GM21786 (cell line): ENCODE data around the gene C22orf15.

Experiments used
- ATAC-seq: cut with Tn5 transposase; IDR thresholded peaks from one replicate; pipeline ENCODE4 v1.9.1; 2021; ENCODE audit not compliant: unreplicated experiment

The C22orf15 gene

DNA sequence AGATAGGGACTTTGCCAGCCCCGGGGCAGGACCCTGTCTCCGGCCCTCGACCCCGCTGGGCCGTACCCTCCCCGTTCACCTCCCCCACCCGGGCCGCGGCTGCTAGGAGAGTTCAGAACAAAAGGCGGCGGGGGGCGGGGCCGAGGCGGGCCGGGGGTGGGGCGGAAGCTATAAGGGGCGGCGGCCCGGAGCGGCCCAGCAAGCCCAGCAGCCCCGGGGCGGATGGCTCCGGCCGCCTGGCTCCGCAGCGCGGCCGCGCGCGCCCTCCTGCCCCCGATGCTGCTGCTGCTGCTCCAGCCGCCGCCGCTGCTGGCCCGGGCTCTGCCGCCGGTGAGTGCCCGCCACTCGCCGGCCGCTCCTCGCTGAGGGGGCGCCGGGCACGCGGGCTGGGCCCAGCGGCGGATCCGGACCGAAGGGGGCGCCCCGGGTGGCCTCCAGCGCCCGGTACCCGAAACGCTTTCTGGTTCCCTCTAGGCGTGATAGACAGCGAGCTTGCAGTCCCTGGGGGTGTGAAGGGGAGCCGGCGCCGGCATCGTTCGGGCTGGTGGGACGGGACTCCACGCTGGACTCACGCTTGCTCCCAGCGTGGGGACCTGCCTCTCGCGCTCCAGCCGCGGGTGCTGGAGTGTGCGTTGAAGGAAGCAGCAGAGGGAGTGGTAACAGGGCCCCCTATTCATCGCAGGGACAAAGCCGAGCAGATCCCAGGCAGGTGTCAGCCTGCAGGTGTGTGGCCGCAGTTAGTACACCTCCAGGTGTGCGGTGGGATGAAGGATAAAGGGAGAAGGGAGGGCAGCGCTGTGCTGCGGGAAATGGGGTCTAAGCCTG, 10.1 kb downstream of the C22orf15 start, which contains the start of gene MMP11:
TSS of gene MMP11 (plus strand) at position 201 of the 825 bp plus-strand sequence. CDS start at position 223, 22 bp downstream.
- no peak for ATAC-seq

DNA sequence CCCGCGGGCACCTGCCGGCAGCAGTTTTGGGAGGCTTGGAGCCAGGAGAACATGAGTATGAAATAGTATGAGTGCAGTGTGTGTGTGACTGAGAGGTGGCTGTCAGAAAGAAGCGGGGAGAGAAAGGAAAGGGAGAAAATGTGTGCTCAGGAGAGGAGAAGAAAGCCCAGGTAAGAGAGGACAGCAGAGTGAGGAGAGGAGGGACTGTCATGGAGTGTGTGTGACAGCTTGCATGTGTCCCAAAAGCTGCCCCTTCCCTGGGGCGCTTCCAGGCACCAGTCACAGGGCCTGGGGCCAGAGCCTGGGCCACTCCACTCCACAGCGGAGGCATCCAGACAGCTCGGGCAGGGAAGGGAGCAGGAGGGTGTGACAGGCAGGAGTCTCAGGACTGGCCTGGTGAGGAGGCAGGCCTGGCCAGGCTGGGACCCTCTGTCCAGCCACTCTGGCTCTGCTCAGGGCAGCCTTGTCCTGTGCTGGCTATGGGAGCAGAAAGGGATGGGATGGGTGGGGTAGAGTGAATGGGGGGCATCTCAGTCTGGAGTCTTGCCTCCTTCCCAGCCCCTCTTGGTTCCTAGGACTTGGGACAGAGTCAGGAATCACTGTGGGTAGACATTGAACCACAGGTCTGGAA, 10.8 kb downstream of the C22orf15 start:
- no peak for ATAC-seq

- no peak for ATAC-seq
Measured at GRCh38 chr22:23774114-23774921, 11.5 kb downstream of the C22orf15 start.

GRCh38 chr22:23774922-23775436, 12.2 kb downstream of the C22orf15 start:
- ATAC-seq, result no peak

DNA sequence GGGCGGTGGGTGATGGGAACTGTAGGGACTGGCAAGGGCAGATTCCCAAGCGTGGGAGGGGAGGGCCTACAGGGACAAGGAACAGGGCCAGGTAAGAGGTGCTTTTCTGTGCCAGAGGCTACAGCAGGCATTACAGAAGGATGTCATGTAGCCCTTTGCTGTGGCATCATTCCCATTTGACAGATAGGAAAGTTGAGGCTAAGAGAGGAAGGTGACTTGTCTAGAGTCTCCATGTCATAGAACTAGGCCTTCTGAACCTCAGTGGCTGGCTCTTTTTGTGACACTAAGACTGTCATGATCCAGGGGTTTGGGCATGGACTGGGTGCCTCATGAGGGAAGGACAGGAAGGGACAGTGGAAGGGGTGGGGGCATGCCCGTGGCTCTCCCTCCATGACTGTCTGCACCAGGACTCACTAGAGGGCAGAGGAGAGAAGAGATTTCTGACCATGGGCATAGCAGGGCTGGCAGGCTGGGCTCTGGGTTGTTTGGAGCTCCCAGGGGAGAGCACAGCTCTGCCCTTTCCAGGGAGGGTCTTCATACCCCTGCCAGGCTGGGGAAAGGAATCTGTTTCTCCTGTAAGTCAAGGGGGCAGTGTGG, 13.1 kb downstream of the C22orf15 start:
- ATAC-seq, result no peak

DNA sequence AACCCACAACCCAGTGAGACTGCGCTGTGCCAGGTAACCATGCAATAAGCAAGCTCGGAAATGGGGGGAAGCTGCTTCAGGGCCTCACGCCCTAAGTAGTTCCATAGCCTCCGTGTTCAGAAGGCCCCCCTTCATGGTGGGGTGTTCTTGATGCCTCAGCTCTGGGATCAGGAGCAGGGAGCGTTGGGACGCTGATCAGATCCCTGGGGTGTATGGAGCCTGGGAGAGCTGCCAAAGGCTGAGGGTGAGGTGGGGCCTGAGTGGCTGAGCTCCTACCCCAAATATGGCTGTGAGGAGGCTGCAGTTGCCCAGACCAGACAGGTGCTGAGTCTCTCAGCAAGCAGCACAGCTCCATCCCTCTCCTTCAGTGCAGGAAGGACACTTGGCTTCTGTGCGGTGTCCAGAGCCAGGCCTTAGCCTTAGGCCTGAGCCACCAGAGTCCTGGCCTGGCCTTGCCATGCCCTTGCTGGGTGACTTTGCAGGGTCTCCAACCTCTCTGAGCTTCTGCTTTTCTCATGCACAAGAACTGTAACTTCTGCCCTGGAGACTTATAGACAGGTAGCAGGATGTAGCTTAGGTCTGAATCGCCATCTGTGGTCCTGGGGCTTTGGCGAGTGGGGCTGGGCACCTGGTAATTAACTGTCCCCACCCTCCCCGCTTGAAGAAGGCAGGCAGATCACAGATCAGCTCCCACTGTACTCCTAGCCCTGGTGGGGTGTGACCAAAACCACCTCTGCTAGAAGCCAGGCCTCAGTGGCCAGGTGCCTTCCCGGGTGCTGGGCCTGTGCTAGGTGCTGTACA, 15.2 kb downstream of the C22orf15 start:
- no peak for ATAC-seq

DNA sequence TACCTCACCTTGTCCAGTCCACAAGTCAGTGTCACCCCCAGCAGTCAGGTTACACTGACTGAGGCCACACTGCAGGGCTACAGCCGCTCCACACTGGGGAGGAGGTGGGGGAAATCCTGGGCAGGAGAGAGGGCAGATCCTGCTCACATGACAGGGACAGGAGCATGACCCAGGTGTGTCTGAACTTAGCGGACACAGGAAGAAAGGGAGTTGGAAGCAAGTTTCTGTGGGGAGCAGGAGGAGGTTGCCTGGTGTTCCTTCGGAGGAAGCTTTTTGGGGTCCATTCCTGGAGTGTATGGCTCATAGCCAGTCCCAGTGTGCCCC, 15.7 kb downstream of the C22orf15 start:
- no peak for ATAC-seq

DNA sequence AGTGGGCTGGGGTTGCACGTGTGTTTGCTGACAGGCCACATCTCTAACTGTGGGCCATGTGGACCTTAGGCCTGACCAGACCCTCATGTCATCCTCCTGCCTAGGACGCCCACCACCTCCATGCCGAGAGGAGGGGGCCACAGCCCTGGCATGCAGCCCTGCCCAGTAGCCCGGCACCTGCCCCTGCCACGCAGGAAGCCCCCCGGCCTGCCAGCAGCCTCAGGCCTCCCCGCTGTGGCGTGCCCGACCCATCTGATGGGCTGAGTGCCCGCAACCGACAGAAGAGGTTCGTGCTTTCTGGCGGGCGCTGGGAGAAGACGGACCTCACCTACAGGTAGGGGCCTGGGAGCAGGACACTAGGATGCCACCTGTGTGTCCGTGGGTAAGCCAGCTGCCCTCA, 16.3 kb downstream of the C22orf15 start:
- ATAC-seq, result no peak

- ATAC-seq, result no peak
Measured at GRCh38 chr22:23779731-23780130, 16.9 kb downstream of the C22orf15 start.

- no peak for ATAC-seq
Measured at GRCh38 chr22:23780146-23780748, 17.5 kb downstream of the C22orf15 start.

DNA sequence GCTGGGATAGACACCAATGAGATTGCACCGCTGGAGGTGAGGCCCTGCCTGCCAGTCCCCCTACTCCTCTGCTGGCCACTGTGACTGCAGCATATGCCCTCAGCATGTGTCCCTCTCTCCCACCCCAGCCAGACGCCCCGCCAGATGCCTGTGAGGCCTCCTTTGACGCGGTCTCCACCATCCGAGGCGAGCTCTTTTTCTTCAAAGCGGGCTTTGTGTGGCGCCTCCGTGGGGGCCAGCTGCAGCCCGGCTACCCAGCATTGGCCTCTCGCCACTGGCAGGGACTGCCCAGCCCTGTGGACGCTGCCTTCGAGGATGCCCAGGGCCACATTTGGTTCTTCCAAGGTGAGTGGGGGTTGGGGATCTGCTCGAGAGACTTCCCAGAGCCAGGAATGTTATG, 18.3 kb downstream of the C22orf15 start:
- no peak for ATAC-seq

DNA sequence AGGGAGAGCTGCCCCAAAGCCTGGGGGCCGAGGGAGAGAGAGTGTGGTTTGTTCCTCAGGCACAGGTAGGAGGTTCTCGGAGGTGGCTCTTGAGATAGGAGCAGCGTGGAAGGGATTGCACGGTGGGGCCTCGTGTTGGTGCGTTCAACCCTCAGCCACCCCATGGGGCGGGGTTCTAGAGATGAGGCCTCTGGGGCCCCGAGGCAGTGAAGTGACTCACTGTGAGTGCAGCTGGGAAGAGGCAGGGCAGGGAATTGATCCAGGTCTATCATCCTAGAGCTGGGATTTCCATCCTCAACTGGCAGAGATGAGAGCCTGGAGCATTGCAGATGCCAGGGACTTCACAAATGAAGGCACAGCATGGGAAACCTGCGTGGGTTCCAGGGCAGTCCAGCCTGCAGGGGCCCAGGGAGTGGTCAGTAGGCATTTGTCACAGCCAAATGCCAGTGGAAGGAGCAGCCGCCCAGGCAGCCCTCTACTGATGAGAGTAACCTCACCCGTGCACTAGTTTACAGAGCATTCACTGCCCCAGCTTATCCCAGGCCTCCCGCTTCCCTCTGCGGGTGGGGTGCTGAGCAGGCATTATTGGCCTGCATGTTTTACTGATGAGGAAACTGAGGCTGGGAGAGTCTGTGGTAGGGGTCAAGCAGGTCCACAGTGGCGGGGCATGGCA, 18.9 kb downstream of the C22orf15 start:
- no peak for ATAC-seq

- ATAC-seq, result no peak
Measured at GRCh38 chr22:23782252-23782651, 19.5 kb downstream of the C22orf15 start.

GRCh38 chr22:23782703-23783102, 19.9 kb downstream of the C22orf15 start:
- ATAC-seq, result no peak

GRCh38 chr22:23783265-23784150, 20.7 kb downstream of the C22orf15 start:
- ATAC-seq, result no peak

DNA sequence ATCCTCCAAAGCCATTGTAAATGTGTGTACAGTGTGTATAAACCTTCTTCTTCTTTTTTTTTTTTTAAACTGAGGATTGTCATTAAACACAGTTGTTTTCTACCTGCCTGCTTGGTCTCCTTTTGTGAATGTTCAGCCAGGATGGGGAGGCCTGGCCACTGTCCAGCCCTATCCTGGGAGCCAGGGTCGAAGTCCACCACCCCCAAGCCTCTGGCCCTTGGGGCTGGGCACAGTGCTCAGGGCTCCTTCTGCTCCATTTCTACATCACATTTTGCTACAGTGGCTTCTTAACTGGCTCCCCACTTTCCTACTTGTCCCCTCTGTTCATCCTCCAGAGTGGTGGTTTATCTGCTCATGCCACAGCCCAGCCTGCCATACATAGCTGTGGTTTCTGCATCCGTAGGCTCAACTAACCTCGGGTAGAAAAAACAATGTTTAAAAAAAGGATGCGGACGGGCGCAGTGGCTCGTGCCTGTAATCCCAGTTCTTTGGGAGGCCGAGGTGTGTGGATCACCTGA, 21.5 kb downstream of the C22orf15 start:
- no peak for ATAC-seq

- no peak for ATAC-seq
Measured at GRCh38 chr22:23786261-23786710, 23.5 kb downstream of the C22orf15 start.
